CD14-positive monocyte (primary cell): ENCODE results near the gene MRPL23. TPM values are rescaled to one million over a fixed set of nuclear protein-coding genes. Genes with fewer than 3 reads are reported as not detected.

ENCODE experiments used
- DNase-seq, 3 donors: peaks; one replicate each; pipeline ENCODE4 v3.0.0-alpha.2; 2011 to 2022
- H2AFZ ChIP-seq: 2 replicates; pipeline ENCODE4 v1.6.0; 2012; ENCODE audit warnings: mild to moderate bottlenecking, low read depth, low read length, inconsistent platforms; ENCODE audit not compliant: insufficient read depth, poor library complexity, severe bottlenecking
- H3K27ac ChIP-seq, 2 donors: 1 replicate in 1 of 2; 2 replicates in 1 of 2; pipeline ENCODE4 v1.5.1; 2012 to 2013; ENCODE audit warnings: low read length in 2 of 2, control low read depth in 1 of 2, inconsistent platforms in 1 of 2, low read depth in 1 of 2, mild to moderate bottlenecking in 1 of 2
- H3K27me3 ChIP-seq, 2 donors: one replicate each; pipeline versions ENCODE4 v1.6.0 to v1.6.1; 2011 to 2013; ENCODE audit warnings: low read length in 2 of 2; ENCODE audit not compliant: control insufficient read depth in 2 of 2, insufficient read depth in 2 of 2
- H3K36me3 ChIP-seq, 2 donors: replicated peaks in 1 of 2; 1 replicate in 1 of 2; 2 replicates in 1 of 2; pipeline versions ENCODE4 v1.5.1 to v1.6.1; 2012 to 2013; ENCODE audit warnings: low read length in 2 of 2, control low read depth in 1 of 2, inconsistent platforms in 1 of 2, mild to moderate bottlenecking in 1 of 2; ENCODE audit not compliant: insufficient read depth in 2 of 2, control insufficient read depth in 1 of 2
- H3K4me1 ChIP-seq, 2 donors: 1 replicate in 1 of 2; 2 replicates in 1 of 2; pipeline versions ENCODE4 v1.5.1 to v1.6.1; 2012 to 2013; ENCODE audit warnings: low read length in 2 of 2, control low read depth in 1 of 2, inconsistent platforms in 1 of 2, mild to moderate bottlenecking in 1 of 2, moderate library complexity in 1 of 2; ENCODE audit not compliant: insufficient read depth in 2 of 2, control insufficient read depth in 1 of 2
- H3K4me2 ChIP-seq: replicated peaks from 2 replicates; pipeline ENCODE3; 2012; ENCODE audit warnings: low read length, moderate library complexity, mild to moderate bottlenecking; ENCODE audit not compliant: poor library complexity, severe bottlenecking; ENCODE audit errors: extremely low read depth
- H3K4me3 ChIP-seq, 3 experiments: fragments of 200-600 bp in 1 of 3; sonication (generic) in 1 of 3; replicated peaks in 1 of 3; 1 replicate in 2 of 3; 2 replicates in 1 of 3; pipeline ENCODE4 v1.5.1; 2011 to 2013; ENCODE audit warnings: low read length in 3 of 3, mild to moderate bottlenecking in 3 of 3, control low read depth in 2 of 3, low read depth in 2 of 3, inconsistent platforms in 1 of 3, moderate library complexity in 1 of 3
- H3K79me2 ChIP-seq: 2 replicates; pipeline ENCODE4 v1.6.0; 2012; ENCODE audit warnings: mild to moderate bottlenecking, control low read depth, inconsistent platforms, low read length, moderate library complexity; ENCODE audit not compliant: insufficient read depth
- H3K9ac ChIP-seq: 2 replicates; pipeline ENCODE4 v1.6.0; 2017; ENCODE audit warnings: low read length, mild to moderate bottlenecking; ENCODE audit not compliant: insufficient read depth, poor library complexity, severe bottlenecking
- H3K9me3 ChIP-seq, 2 donors: replicated peaks in 1 of 2; 1 replicate in 1 of 2; 2 replicates in 1 of 2; pipeline versions ENCODE4 v1.5.1 to v1.6.1; 2012 to 2013; ENCODE audit warnings: low read length in 2 of 2, control low read depth in 1 of 2; ENCODE audit not compliant: control insufficient read depth in 1 of 2, insufficient read depth in 1 of 2
- H4K20me1 ChIP-seq: 2 replicates; pipeline ENCODE4 v1.6.0; 2012; ENCODE audit warnings: mild to moderate bottlenecking, low read length, control low read depth, moderate library complexity; ENCODE audit not compliant: insufficient read depth
- H3K27ac Mint-ChIP-seq, 7 donors: one replicate each; pipeline ENCODE4 v1.8.0; 2020; ENCODE audit warnings: mild to moderate bottlenecking in 7 of 7, mixed read lengths in 7 of 7, moderate library complexity in 6 of 7, inconsistent platforms in 2 of 7
- H3K27me3 Mint-ChIP-seq, 3 donors: one replicate each; pipeline ENCODE4 v1.8.0; 2021 to 2022; ENCODE audit warnings: low read depth in 3 of 3, mild to moderate bottlenecking in 3 of 3, mixed read lengths in 3 of 3, moderate library complexity in 3 of 3, inconsistent platforms in 1 of 3
- H3K36me3 Mint-ChIP-seq, 2 donors: one replicate each; pipeline ENCODE4 v1.8.0; 2020; ENCODE audit warnings: mixed read lengths in 2 of 2, inconsistent platforms in 1 of 2, mild to moderate bottlenecking in 1 of 2
- H3K4me1 Mint-ChIP-seq: one replicate; pipeline ENCODE4 v1.8.0; 2020; ENCODE audit warnings: mild to moderate bottlenecking, mixed read lengths
- H3K4me3 Mint-ChIP-seq, 2 donors: one replicate each; pipeline ENCODE4 v1.8.0; 2020; ENCODE audit warnings: mild to moderate bottlenecking in 2 of 2, mixed read lengths in 2 of 2, moderate library complexity in 1 of 2
- H3K9me3 Mint-ChIP-seq, 7 donors: one replicate each; pipeline ENCODE4 v1.8.0; 2020 to 2022; ENCODE audit warnings: mixed read lengths in 7 of 7, mild to moderate bottlenecking in 6 of 7, moderate library complexity in 6 of 7, inconsistent platforms in 2 of 7
- WGBS: methylation state at CpG from one replicate; pipeline ENCODE4 v1.1.5; 2013; ENCODE audit warnings: missing lambda C conversion rate; ENCODE audit not compliant: insufficient coverage; 5-methylcytosine and 5-hydroxymethylcytosine counted together
- intact Hi-C, 2 donors: fragments of 100-400 bp; cut with micrococcal nuclease; formaldehyde crosslinking; loops; one replicate each; pipeline versions ENCODE4 v1.15.0 to v1.15.1; 2023
- polyA plus RNA-seq, 3 donors: library from polyadenylated mRNA; depleted of rRNA in 1 of 3; unstranded in 2 of 3; stranded (reverse) in 1 of 3; fragments of 300-500 nt in 2 of 3; fragments of >200 nt in 1 of 3; fragmentation: Illumina TruSeq in 2 of 3; gene quantifications; 1 replicate in 2 of 3; 2 replicates in 1 of 3; pipeline ENCODE4 v1.2.3, GENCODE V29; 2012 to 2021
- TF ChIP-seq, protein P1 (sequence below): fragments of 200-600 bp; IDR thresholded peaks from one replicate; pipeline ENCODE4 v1.8.0; 2022; ENCODE audit warnings: antibody characterized with exemption, mild to moderate bottlenecking

Gene MRPL23
- polyA plus RNA-seq, 3 donors = 19.3 to 109 (median 51.1) TPM

DNA sequence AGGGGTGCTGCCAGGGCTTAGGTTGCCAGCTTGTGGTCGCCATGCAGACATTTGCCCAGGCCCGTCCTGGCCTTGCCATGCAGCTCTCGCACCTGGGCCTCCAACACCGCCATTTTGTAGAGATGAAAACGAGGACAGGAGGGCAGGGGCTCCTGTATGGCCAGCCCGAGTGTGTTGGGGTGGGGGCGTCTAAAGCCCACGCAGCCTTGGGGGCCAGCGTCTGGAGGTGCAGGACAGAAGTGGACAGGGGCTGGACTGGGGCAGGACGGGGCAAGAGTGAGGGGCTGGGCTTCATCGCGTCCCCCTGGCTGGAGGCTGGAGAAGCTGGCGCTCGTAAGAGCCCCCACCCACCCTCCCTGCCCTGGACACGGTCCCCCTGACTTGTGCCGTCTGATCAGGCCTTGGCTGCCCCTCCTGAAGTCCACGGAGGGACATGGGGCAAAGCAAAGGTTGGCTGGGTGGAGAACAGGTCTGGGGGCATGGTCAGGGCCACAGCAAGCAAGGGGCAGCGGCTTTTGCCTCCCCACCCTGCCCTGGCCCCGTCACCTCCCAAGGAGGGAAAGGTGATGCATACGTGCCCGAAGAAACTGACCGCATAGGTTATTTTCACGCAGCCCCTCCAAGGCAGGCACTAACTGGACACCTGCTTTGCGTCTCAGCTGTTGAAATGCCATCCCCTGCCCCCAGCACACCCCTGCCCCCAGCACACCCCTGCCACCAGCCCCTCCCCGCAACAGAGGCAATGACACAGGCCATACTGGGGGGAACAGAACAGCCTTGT, 26.8 kb upstream of the MRPL23 start:
- no peak for DNase-seq
- peaks cover 2% of the 10 kb centered on the region for H3K4me1 Mint-ChIP-seq
- 94% methylated on average over 14 of the region's 25 CpGs for WGBS
- Histone ChIP-seq H3K27ac (no peak overlapping the region), H3K27me3 (no peaks in the 10 kb centered on the region), H4K20me1 (peaks cover 25% of the 10 kb centered on the region), H3K36me3 (no peaks in the 10 kb centered on the region), H3K9ac (no peak overlapping the region), H3K4me1 (no peaks in the 10 kb centered on the region), H3K4me3 (no peak overlapping the region), H3K79me2 (no peaks in the 10 kb centered on the region), H3K9me3 (no peaks in the 10 kb centered on the region), H3K4me2 (no peak overlapping the region), H2AFZ (no peak overlapping the region)
- H3K4me3 Mint-ChIP-seq = no peak overlapping the region
- intact Hi-C loops = loop anchor here in 1 of 2 donors (5.0 to 10.0 kb wide), 2 partner anchors 223 to 234 kb away; partner anchors contain the start of gene KRTAP5-6
- no peak overlapping the region for H3K27ac Mint-ChIP-seq
- H3K9me3 Mint-ChIP-seq = peaks cover 0 to 4% (median 0%) of the 10 kb centered on the region in 7 donors
- H3K27me3 Mint-ChIP-seq = peaks cover 6 to 7% (median 6%) of the 10 kb centered on the region in 3 donors
- TF ChIP-seq, protein P1, sequence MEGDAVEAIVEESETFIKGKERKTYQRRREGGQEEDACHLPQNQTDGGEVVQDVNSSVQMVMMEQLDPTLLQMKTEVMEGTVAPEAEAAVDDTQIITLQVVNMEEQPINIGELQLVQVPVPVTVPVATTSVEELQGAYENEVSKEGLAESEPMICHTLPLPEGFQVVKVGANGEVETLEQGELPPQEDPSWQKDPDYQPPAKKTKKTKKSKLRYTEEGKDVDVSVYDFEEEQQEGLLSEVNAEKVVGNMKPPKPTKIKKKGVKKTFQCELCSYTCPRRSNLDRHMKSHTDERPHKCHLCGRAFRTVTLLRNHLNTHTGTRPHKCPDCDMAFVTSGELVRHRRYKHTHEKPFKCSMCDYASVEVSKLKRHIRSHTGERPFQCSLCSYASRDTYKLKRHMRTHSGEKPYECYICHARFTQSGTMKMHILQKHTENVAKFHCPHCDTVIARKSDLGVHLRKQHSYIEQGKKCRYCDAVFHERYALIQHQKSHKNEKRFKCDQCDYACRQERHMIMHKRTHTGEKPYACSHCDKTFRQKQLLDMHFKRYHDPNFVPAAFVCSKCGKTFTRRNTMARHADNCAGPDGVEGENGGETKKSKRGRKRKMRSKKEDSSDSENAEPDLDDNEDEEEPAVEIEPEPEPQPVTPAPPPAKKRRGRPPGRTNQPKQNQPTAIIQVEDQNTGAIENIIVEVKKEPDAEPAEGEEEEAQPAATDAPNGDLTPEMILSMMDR = no peak
- no peaks in the 10 kb centered on the region for H3K36me3 Mint-ChIP-seq

DNA sequence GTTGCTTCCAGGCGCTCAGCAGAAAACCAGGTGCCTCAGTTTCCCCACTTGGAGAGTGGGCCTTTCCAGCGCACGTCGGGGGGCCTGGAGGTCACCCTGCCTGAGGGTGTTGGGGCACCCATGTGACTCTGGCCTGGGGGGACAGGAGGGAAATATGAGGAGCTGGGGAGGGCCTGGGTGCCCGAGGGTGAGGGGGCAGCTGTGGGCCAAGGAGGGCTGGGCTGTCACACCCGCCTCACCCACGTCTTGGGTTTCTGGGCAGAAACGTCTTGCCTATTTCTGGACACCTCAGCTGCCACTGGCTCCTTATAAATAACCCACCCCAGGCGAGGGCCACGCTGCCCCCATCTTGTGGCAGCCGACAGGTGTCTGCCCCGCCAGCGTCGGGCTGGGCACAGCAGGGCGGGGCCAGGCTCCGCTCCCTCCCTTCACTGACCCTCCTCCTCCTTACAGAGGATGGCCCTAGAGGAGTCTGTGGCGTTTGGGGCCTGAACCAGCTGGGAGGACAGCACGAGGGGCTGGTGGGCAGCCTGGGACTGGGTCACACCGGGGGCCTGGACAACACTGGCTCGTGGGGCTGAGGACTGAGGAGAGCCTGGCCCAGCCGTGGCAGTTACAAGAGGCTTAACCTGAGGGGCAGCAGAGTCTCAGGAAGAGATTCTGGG, 26.1 kb upstream of the MRPL23 start:
- Histone ChIP-seq H3K79me2 (no peaks in the 10 kb centered on the region), H3K4me1 (peaks cover 0 to 2% of the 10 kb centered on the region in 2 donors), H3K4me3 (no peak overlapping the region), H3K27me3 (no peaks in the 10 kb centered on the region), H2AFZ (no peak overlapping the region), H3K9me3 (no peaks in the 10 kb centered on the region), H3K4me2 (no peak overlapping the region), H3K36me3 (no peaks in the 10 kb centered on the region), H3K27ac (no peak overlapping the region), H4K20me1 (peaks cover 19% of the 10 kb centered on the region), H3K9ac (no peak overlapping the region)
- TF ChIP-seq, protein P1 = no peak
- Mint-ChIP-seq H3K4me3 (no peak overlapping the region), H3K27me3 (peaks cover 5 to 7% (median 6%) of the 10 kb centered on the region in 3 donors), H3K27ac (no peak overlapping the region), H3K36me3 (no peaks in the 10 kb centered on the region), H3K9me3 (peaks cover 0 to 4% (median 0%) of the 10 kb centered on the region in 7 donors), H3K4me1 (peaks cover 2% of the 10 kb centered on the region)
- intact Hi-C loops = loop anchor here in 1 of 2 donors (5.0 to 10.0 kb wide), 2 partner anchors 224 to 234 kb away; partner anchors contain the start of gene KRTAP5-6
- no peak for DNase-seq
- WGBS = 88% methylated on average over 16 of the region's 21 CpGs
